GM20000 (cell line): ENCODE data around the gene MAP4.
"Not testable (repeated sequence)": the region's sequence is repeated elsewhere in the genome, so short reads cannot be mapped to it uniquely, and the experiment has no call there.

ENCODE experiments used
- DNase-seq: peaks from one replicate; pipeline ENCODE4 v3.0.0; 2012; ENCODE audit warnings: low spot score
- CTCF ChIP-seq: IDR thresholded peaks from 2 replicates; pipeline ENCODE4 v1.5.1; 2012; ENCODE audit warnings: mild to moderate bottlenecking, control low read depth; ENCODE audit errors: extremely low read depth, missing control alignments

The MAP4 gene

GRCh38 chr3:47836986-47837385 is 179.2 kb downstream of the MAP4 start:
- TF ChIP-seq CTCF, result no peak
- DNase-seq, result no peak

- DNase-seq, result not testable (repeated sequence)
Measured at GRCh38 chr3:47829482-47829881, 186.7 kb downstream of the MAP4 start.

- no peak for TF ChIP-seq CTCF
- DNase-seq, result no peak
Measured at GRCh38 chr3:47825590-47825989, 190.6 kb downstream of the MAP4 start.

- peak; percentile 97 for DNase-seq
Measured at GRCh38 chr3:47824541-47825473, 191.4 kb downstream of the MAP4 start.

GRCh38 chr3:47817609-47818008 is 198.6 kb downstream of the MAP4 start:
- no peak for DNase-seq
- TF ChIP-seq CTCF, result no peak

More at GRCh38 chr3:47824541-47825473, 191.4 kb downstream of the MAP4 start:
- peak; percentile 94 for TF ChIP-seq CTCF

GRCh38 chr3:47813551-47814177 is 202.6 kb downstream of the MAP4 start:
- no peak for DNase-seq
- no peak for TF ChIP-seq CTCF

- no peak for DNase-seq
Measured at GRCh38 chr3:47804577-47804976, 211.6 kb downstream of the MAP4 start.

More at GRCh38 chr3:47804577-47804976, 211.6 kb downstream of the MAP4 start:
- TF ChIP-seq CTCF, result no peak
